WTC11 (cell line): ENCODE measurements around the gene KCTD21.

Experiments used
- ATF3 ChIP-seq: sonication (generic); formaldehyde crosslinking; conservative IDR thresholded peaks from 2 replicates; pipeline ENCODE4 v1.8.1; 2022; ENCODE audit warnings: mild to moderate bottlenecking, missing genetic modification reagents
- CTCF ChIP-seq: fragments of 200-600 bp; IDR thresholded peaks from 2 replicates; pipeline ENCODE4 v1.8.0; 2022; ENCODE audit warnings: antibody characterized with exemption
- NR3C1 ChIP-seq: sonication (generic); formaldehyde crosslinking; conservative IDR thresholded peaks from 2 replicates; pipeline ENCODE4 v1.8.1; 2023; ENCODE audit warnings: low read depth, mild to moderate bottlenecking, missing genetic modification reagents
- ZNF138 ChIP-seq: sonication (generic); formaldehyde crosslinking; conservative IDR thresholded peaks from 2 replicates; pipeline ENCODE4 v1.8.1; 2022; ENCODE audit warnings: mild to moderate bottlenecking, moderate library complexity, missing genetic modification reagents
- TF ChIP-seq, protein P1 (sequence below): sonication (generic); formaldehyde crosslinking; IDR thresholded peaks from 2 replicates; pipeline ENCODE4 v1.8.1; 2023; ENCODE audit warnings: mild to moderate bottlenecking, missing genetic modification reagents

DNA sequence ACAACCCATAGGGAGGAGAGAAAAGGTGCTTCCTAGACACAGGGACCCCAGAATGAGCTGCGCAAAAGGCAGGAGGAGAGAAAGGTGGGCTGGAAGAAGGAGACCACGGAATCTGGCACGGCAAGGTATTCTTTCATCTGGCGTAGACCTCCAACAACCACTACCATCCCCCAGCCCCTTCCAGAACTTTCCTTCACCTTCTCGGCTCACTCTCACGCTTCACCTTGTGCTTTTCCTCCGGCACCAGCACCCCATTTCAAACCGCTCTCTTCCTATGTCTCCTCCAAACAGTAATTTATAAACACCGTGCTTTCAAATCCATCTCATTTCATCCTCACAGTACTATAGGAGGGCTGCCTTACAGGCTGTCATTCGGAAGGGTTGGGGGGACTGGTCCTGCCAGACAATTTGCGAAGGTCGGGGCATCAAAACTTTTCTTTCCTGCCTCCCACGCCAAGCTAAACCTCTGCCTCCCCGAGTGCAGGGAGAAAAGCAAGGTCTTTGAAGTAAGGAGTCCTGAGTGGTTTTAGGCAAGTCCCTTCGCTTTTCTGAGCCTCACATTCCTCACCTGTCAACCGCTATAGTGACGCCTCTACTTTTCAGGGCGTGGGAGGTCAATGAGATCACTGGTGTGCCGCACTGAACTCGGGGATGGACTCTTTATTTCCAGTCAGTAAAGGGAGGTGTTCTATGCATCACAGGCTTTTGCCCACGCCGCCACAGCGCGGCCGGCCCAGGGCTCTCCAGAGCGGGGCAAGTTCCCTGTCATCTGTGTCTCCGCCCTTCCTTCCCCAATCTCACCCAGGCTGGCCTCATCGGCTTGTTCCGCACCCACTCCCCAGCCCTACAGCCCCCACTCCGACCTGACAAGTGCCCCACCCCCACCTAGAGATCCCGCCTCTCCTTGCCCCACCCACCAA lies 800 bp downstream of the KCTD21 start:
- TF ChIP-seq CTCF = no peak
- TF ChIP-seq, protein P1, sequence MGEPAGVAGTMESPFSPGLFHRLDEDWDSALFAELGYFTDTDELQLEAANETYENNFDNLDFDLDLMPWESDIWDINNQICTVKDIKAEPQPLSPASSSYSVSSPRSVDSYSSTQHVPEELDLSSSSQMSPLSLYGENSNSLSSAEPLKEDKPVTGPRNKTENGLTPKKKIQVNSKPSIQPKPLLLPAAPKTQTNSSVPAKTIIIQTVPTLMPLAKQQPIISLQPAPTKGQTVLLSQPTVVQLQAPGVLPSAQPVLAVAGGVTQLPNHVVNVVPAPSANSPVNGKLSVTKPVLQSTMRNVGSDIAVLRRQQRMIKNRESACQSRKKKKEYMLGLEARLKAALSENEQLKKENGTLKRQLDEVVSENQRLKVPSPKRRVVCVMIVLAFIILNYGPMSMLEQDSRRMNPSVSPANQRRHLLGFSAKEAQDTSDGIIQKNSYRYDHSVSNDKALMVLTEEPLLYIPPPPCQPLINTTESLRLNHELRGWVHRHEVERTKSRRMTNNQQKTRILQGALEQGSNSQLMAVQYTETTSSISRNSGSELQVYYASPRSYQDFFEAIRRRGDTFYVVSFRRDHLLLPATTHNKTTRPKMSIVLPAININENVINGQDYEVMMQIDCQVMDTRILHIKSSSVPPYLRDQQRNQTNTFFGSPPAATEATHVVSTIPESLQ (CRISPR knock-in tag) = no peak
- TF ChIP-seq ATF3 (CRISPR knock-in tag) = no peak
- TF ChIP-seq NR3C1 (CRISPR knock-in tag) = no peak
- TF ChIP-seq ZNF138 (CRISPR knock-in tag) = no peak
